OCI-LY7 (cell line): ENCODE results near the gene SMARCB1. TPM values are rescaled to one million over a fixed set of nuclear protein-coding genes. Genes with fewer than 3 reads are reported as not detected.

Experiments
- BruUV-seq: library from RNA; stranded (reverse); fragments of 400-500 nt; replicated peaks from 2 replicates; lab custom pipeline; 2021; lab: Mats Ljungman, UMichigan
- CTCF ChIA-PET: fragments of 300-600 bp; sonication (Branson Sonifier 250); formaldehyde crosslinking; loops from one replicate; lab custom pipeline; 2022; ENCODE audit warnings: antibody characterized with exemption; ENCODE audit not compliant: unreplicated experiment; lab: Charles Lee
- POLR2A ChIA-PET: fragments of 300-600 bp; sonication (Branson Sonifier 250); formaldehyde crosslinking; loops from one replicate; lab custom pipeline; 2022; ENCODE audit warnings: antibody characterized with exemption; lab: Charles Lee
- DNase-seq: peaks from one replicate; pipeline ENCODE4 v3.0.0-alpha.2; 2015; ENCODE audit warnings: low spot score
- H2AFZ ChIP-seq: fragments of 200-600 bp; sonication (generic), shearing (Covaris generic); 2 replicates; pipeline ENCODE4 v1.6.1; 2014; ENCODE audit warnings: mild to moderate bottlenecking, antibody characterized with exemption, low read length, moderate library complexity
- H3K27ac ChIP-seq: fragments of 200-600 bp; sonication (generic); 2 replicates; pipeline ENCODE4 v1.5.1; 2014; ENCODE audit warnings: mixed run types, low read depth, mild to moderate bottlenecking, moderate library complexity, low read length, inconsistent platforms; ENCODE audit not compliant: poor library complexity, severe bottlenecking
- H3K36me3 ChIP-seq: fragments of 200-600 bp; sonication (generic); 2 replicates; pipeline ENCODE4 v1.6.1; 2014; ENCODE audit warnings: mild to moderate bottlenecking, antibody characterized with exemption, low read length, moderate library complexity, mixed read lengths; ENCODE audit not compliant: insufficient read depth
- H3K4me1 ChIP-seq: fragments of 200-600 bp; sonication (generic); 2 replicates; pipeline ENCODE4 v1.5.1; 2014; ENCODE audit warnings: mild to moderate bottlenecking, low read length; ENCODE audit not compliant: insufficient read depth, poor library complexity, severe bottlenecking
- H3K4me2 ChIP-seq: fragments of 200-600 bp; sonication (generic); 2 replicates; pipeline ENCODE4 v1.6.1; 2014; ENCODE audit warnings: mild to moderate bottlenecking, low read length
- H3K4me3 ChIP-seq: fragments of 200-600 bp; sonication (generic); 2 replicates; pipeline ENCODE4 v1.5.1; 2014; ENCODE audit warnings: mild to moderate bottlenecking, low read depth, low read length; ENCODE audit not compliant: poor library complexity, severe bottlenecking
- H3K79me2 ChIP-seq: fragments of 200-600 bp; sonication (generic); 2 replicates; pipeline ENCODE4 v1.6.1; 2016; ENCODE audit warnings: low read depth, mild to moderate bottlenecking, low read length, moderate library complexity, mixed read lengths; ENCODE audit not compliant: insufficient read depth
- H3K9me2 ChIP-seq: fragments of 200-600 bp; sonication (generic); 2 replicates; pipeline ENCODE4 v1.6.1; 2016; ENCODE audit warnings: mild to moderate bottlenecking, low read length, mixed read lengths; ENCODE audit not compliant: insufficient read depth
- H3K9me3 ChIP-seq: fragments of 200-600 bp; sonication (generic); 2 replicates; pipeline ENCODE4 v1.6.1; 2014; ENCODE audit warnings: mild to moderate bottlenecking, mixed run types, low read length, mixed read lengths
- H4K20me1 ChIP-seq: fragments of 200-600 bp; sonication (generic); 2 replicates; pipeline ENCODE4 v1.6.1; 2014; ENCODE audit warnings: mild to moderate bottlenecking, antibody characterized with exemption, low read length, moderate library complexity, mixed read lengths; ENCODE audit not compliant: insufficient read depth
- EZH2phosphoT487 ChIP-seq: fragments of 200-600 bp; sonication (generic); IDR thresholded peaks from 2 replicates; pipeline ENCODE4 v1.6.1; 2018; ENCODE audit warnings: low read depth, borderline replicate concordance, mild to moderate bottlenecking, mixed run types, antibody characterized with exemption, low read length, moderate library complexity, mixed read lengths
- intact Hi-C: fragments of 100-400 bp; cut with micrococcal nuclease; formaldehyde crosslinking; loops from one replicate; pipeline ENCODE4 v1.10.0; 2022; ENCODE audit not compliant: unreplicated experiment
- total RNA-seq, 2 experiments: library from RNA; depleted of rRNA in 1 of 2; stranded (reverse); fragments of >200 nt in 1 of 2; shearing (Covaris generic) in 1 of 2; gene quantifications; 2 replicates each; pipeline ENCODE4 v1.2.3, GENCODE V29; 2014 to 2022
- TF ChIP-seq, protein P1 (sequence below): fragments of 200-600 bp; sonication (generic); conservative IDR thresholded peaks from 2 replicates; pipeline ENCODE4 v1.5.1; 2014; ENCODE audit warnings: mild to moderate bottlenecking, antibody characterized with exemption, low read length, moderate library complexity, mixed read lengths

SMARCB1 gene
- total RNA-seq, 2 experiments from 2014 or later, result 252 to 265 TPM

DNA sequence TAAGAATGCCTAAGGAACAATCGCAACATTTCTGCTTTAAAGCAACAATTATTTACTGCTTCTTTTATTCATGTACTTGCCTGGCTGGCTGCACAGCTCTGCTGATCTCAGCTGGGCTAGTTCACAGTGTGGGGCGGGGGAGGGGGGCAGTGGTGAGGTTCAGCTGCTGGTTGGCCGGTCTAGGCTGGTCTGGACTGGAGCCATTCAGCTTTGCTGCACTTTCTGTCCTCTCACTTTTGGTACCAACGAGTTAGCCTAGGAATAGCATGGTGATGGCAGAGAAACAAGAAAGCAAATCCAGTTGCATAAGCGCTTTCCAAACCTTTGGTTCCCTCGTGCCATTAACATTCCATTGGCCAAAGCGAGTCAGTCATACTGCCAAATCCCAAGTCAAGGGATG lies 91.5 kb downstream of the SMARCB1 start:
- TF ChIP-seq EZH2phosphoT487, result no peak
- TF ChIP-seq, protein P1, sequence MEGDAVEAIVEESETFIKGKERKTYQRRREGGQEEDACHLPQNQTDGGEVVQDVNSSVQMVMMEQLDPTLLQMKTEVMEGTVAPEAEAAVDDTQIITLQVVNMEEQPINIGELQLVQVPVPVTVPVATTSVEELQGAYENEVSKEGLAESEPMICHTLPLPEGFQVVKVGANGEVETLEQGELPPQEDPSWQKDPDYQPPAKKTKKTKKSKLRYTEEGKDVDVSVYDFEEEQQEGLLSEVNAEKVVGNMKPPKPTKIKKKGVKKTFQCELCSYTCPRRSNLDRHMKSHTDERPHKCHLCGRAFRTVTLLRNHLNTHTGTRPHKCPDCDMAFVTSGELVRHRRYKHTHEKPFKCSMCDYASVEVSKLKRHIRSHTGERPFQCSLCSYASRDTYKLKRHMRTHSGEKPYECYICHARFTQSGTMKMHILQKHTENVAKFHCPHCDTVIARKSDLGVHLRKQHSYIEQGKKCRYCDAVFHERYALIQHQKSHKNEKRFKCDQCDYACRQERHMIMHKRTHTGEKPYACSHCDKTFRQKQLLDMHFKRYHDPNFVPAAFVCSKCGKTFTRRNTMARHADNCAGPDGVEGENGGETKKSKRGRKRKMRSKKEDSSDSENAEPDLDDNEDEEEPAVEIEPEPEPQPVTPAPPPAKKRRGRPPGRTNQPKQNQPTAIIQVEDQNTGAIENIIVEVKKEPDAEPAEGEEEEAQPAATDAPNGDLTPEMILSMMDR, result no peak
- H3K27ac ChIP-seq, result no peak overlapping the region
- no peak for DNase-seq

DNA sequence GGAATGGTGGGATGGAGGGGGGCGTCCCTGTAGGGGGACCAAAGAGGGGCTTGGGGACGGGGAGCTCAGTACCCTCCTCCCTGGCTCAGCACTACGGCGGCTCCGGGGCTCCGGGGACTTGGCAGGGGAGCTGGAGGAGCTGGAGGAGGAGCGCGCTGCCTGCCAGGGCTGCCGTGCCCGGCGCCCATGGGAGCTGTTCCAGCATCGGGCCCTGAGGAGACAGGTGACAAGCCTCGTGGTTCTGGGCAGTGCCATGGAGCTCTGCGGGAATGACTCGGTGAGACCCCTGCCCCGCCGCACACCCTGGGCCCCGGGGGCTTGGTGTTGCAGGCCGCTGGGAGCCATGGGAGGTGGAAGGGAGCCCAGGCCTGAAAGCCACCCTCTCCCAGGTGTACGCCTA lies 95.6 kb downstream of the SMARCB1 start:
- Histone ChIP-seq H3K4me2 (no peak overlapping the region), H2AFZ (no peak overlapping the region), H3K9me2 (no peaks in the 10 kb centered on the region), H4K20me1 (no peaks in the 10 kb centered on the region), H3K4me3 (no peak overlapping the region), H3K36me3 (peaks cover 10% of the 10 kb centered on the region; the same call in 1 of the 2 replicates), H3K9me3 (no peaks in the 10 kb centered on the region), H3K27ac (no peak overlapping the region), H3K4me1 (no peaks in the 10 kb centered on the region), H3K79me2 (no peaks in the 10 kb centered on the region)
- intact Hi-C loops, result no loop called here
- TF ChIP-seq, protein P1, result no peak
- no peak for TF ChIP-seq EZH2phosphoT487
- DNase-seq, result no peak
- CTCF ChIA-PET, result no interaction called here
- BruUV-seq, result no TSS peak
- POLR2A ChIA-PET, result no interaction called here

More for the DNA sequence above, 91.5 kb downstream of the SMARCB1 start:
- H3K36me3 ChIP-seq, result peaks cover 36% of the 10 kb centered on the region; the same call in 1 of the 2 replicates
- no TSS peak for BruUV-seq
- no peaks in the 10 kb centered on the region for H4K20me1 ChIP-seq
- peaks cover 10% of the 10 kb centered on the region for H3K4me1 ChIP-seq
- H3K4me3 ChIP-seq, result no peak overlapping the region
- intact Hi-C loops, result no loop called here
- H2AFZ ChIP-seq, result no peak overlapping the region
- ChIA-PET POLR2A (no interaction called here), CTCF (no interaction called here)
- H3K9me3 ChIP-seq, result no peaks in the 10 kb centered on the region
- no peaks in the 10 kb centered on the region for H3K79me2 ChIP-seq
- no peaks in the 10 kb centered on the region for H3K9me2 ChIP-seq
- no peak overlapping the region for H3K4me2 ChIP-seq

DNA sequence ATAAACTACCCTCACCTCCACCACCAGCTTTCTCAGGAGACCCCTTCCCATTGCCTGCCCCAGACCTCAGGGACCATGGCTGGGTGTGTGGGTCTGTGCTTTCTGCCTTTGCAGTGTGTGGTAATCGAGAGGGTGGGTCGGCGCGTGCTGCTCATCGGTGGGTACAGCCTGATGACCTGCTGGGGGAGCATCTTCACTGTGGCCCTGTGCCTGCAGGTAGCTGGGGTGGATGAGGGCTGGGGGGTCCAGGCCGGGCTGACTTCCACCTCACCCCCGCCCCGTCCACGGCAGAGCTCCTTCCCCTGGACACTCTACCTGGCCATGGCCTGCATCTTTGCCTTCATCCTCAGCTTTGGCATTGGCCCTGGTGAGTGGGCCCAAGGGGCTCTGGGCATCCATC lies 96.9 kb downstream of the SMARCB1 start:
- Histone ChIP-seq H3K9me2 (no peaks in the 10 kb centered on the region), H3K9me3 (no peaks in the 10 kb centered on the region), H3K4me2 (no peak overlapping the region), H2AFZ (no peak overlapping the region), H3K27ac (no peak overlapping the region), H4K20me1 (no peaks in the 10 kb centered on the region), H3K4me3 (no peak overlapping the region), H3K36me3 (peaks cover 4% of the 10 kb centered on the region; the same call in 1 of the 2 replicates), H3K79me2 (no peaks in the 10 kb centered on the region), H3K4me1 (no peaks in the 10 kb centered on the region)
- DNase-seq, result no peak
- TF ChIP-seq, protein P1, result no peak
- no peak for TF ChIP-seq EZH2phosphoT487
- CTCF ChIA-PET, result no interaction called here
- BruUV-seq, result no TSS peak
- POLR2A ChIA-PET, result no interaction called here
- intact Hi-C loops, result no loop called here
